ENCODE data around the gene ARRB1. TPM values are rescaled to one million over a fixed set of nuclear protein-coding genes. Genes with fewer than 3 reads are reported as not detected.

ARRB1 gene
- total RNA-seq, 1 experiment from 2014 or later, result 116 TPM

- intact Hi-C loops (cut with micrococcal nuclease; ENCODE audit: unreplicated experiment), result no loop called here
- H3K9me3 ChIP-seq, result no peaks in the 10 kb centered on the region
- Mint-ChIP-seq H3K27me3 (ENCODE audit: insufficient read depth, unreplicated experiment) (no peaks in the 10 kb centered on the region), H3K36me3 (ENCODE audit: insufficient read depth, unreplicated experiment) (peaks cover 60% of the 10 kb centered on the region), H3K4me1 (ENCODE audit: low read depth, unreplicated experiment) (peaks cover 6% of the 10 kb centered on the region), H3K4me3 (ENCODE audit: unreplicated experiment) (no peak overlapping the region), H3K27ac (ENCODE audit: unreplicated experiment) (peak overlapping the region; percentile 48), H3K9me3 (ENCODE audit: unreplicated experiment) (no peaks in the 10 kb centered on the region)
- BruUV-seq (replicated peaks), result no TSS peak
- H3K4me3 ChIP-seq (ENCODE audit: low read depth, low read length), result no peak overlapping the region
- TF ChIP-seq CTCF (IDR thresholded peaks at IDR 0.05; ENCODE audit: insufficient read depth in 1 of 2, low read depth in 1 of 2, low read length in 1 of 2, severe bottlenecking in 1 of 2, unreplicated experiment in 1 of 2), result no peak
- DNase-seq, result peak in 1 of 2 experiments; percentile 33
- no peaks in the 10 kb centered on the region for H3K27me3 ChIP-seq (replicated peaks; ENCODE audit: control insufficient read depth, insufficient read depth, low read length)
- ChIA-PET POLR2A (no interaction called here), CTCF (interaction anchor here (1.0 to 2.3 kb wide), 7 partner anchors 8 to 131 kb away, joined by 3 to 14 read pairs (median 6); no protein-coding TSS in a partner anchor)
- H3K36me3 ChIP-seq (ENCODE audit: control insufficient read depth, insufficient read depth, low read length), result peaks cover 7% of the 10 kb centered on the region; the same call in 1 of the 2 replicates
- no peaks in the 10 kb centered on the region for H3K4me1 ChIP-seq
Measured at GRCh38 chr11:75271730-75272129, 79.7 kb downstream of the ARRB1 start.

- Mint-ChIP-seq H3K36me3 (ENCODE audit: insufficient read depth, unreplicated experiment) (peaks cover 54% of the 10 kb centered on the region), H3K9me3 (ENCODE audit: unreplicated experiment) (no peaks in the 10 kb centered on the region), H3K27ac (ENCODE audit: unreplicated experiment) (peak overlapping the region; percentile 48), H3K4me1 (ENCODE audit: low read depth, unreplicated experiment) (peaks cover 10% of the 10 kb centered on the region), H3K4me3 (ENCODE audit: unreplicated experiment) (no peak overlapping the region), H3K27me3 (ENCODE audit: insufficient read depth, unreplicated experiment) (no peaks in the 10 kb centered on the region)
- TSS peak; percentile 11 for BruUV-seq (replicated peaks)
- POLR2A ChIA-PET, result no interaction called here
- DNase-seq, result peak in 1 of 2 experiments; percentile 28
- H3K9me3 ChIP-seq, result no peaks in the 10 kb centered on the region
- peak; percentile 44 to 49 for TF ChIP-seq CTCF (IDR thresholded peaks at IDR 0.05; ENCODE audit: insufficient read depth in 1 of 2, low read depth in 1 of 2, low read length in 1 of 2, severe bottlenecking in 1 of 2, unreplicated experiment in 1 of 2)
- CTCF ChIA-PET, result interaction anchor here (0.6 to 2.3 kb wide), 10 partner anchors 9 to 131 kb away, joined by 3 to 14 read pairs (median 4); no protein-coding TSS in a partner anchor
- H3K4me3 ChIP-seq (ENCODE audit: low read depth, low read length), result no peak overlapping the region
- no peaks in the 10 kb centered on the region for H3K4me1 ChIP-seq
- H3K36me3 ChIP-seq (ENCODE audit: control insufficient read depth, insufficient read depth, low read length), result peaks cover 7% of the 10 kb centered on the region; the same call in 1 of the 2 replicates
- intact Hi-C loops (cut with micrococcal nuclease; ENCODE audit: unreplicated experiment), result no loop called here
- H3K27me3 ChIP-seq (replicated peaks; ENCODE audit: control insufficient read depth, insufficient read depth, low read length), result no peaks in the 10 kb centered on the region
Measured at GRCh38 chr11:75270896-75271418, 80.5 kb downstream of the ARRB1 start.

- 0 out of 2 replicates have a peak, but pooled peaks cover 5% of the 10 kb centered on the region for H3K36me3 ChIP-seq (ENCODE audit: control insufficient read depth, insufficient read depth, low read length)
- TF ChIP-seq CTCF (IDR thresholded peaks at IDR 0.05; ENCODE audit: insufficient read depth in 1 of 2, low read depth in 1 of 2, low read length in 1 of 2, severe bottlenecking in 1 of 2, unreplicated experiment in 1 of 2), result no peak
- H3K27ac Mint-ChIP-seq (ENCODE audit: unreplicated experiment), result no peak overlapping the region
- BruUV-seq (replicated peaks), result no TSS peak
- peaks cover 15% of the 10 kb centered on the region for H3K4me1 Mint-ChIP-seq (ENCODE audit: low read depth, unreplicated experiment)
- intact Hi-C loops (cut with micrococcal nuclease; ENCODE audit: unreplicated experiment), result no loop called here
- DNase-seq, result peak in 1 of 2 experiments; percentile 32
- no peaks in the 10 kb centered on the region for H3K4me1 ChIP-seq
- peaks cover 46% of the 10 kb centered on the region for H3K36me3 Mint-ChIP-seq (ENCODE audit: insufficient read depth, unreplicated experiment)
- H3K27me3 Mint-ChIP-seq (ENCODE audit: insufficient read depth, unreplicated experiment), result no peaks in the 10 kb centered on the region
- H3K4me3 ChIP-seq (ENCODE audit: low read depth, low read length), result no peak overlapping the region
- POLR2A ChIA-PET, result no interaction called here
- H3K9me3 ChIP-seq, result no peaks in the 10 kb centered on the region
- no peaks in the 10 kb centered on the region for H3K27me3 ChIP-seq (replicated peaks; ENCODE audit: control insufficient read depth, insufficient read depth, low read length)
- CTCF ChIA-PET, result interaction anchor here (1.0 to 2.3 kb wide), 4 partner anchors 10 to 340 kb away, joined by 3 to 14 read pairs (median 6); no protein-coding TSS in a partner anchor
- no peak overlapping the region for H3K4me3 Mint-ChIP-seq (ENCODE audit: unreplicated experiment)
- no peaks in the 10 kb centered on the region for H3K9me3 Mint-ChIP-seq (ENCODE audit: unreplicated experiment)
Measured at GRCh38 chr11:75269896-75270295, 81.6 kb downstream of the ARRB1 start.

Data from Caco-2 (cell line).